Transverse colon (tissue), 4 donors: ENCODE data around the gene RTTN. TPM values are rescaled to one million over a fixed set of nuclear protein-coding genes. Genes with fewer than 3 reads are reported as not detected.
A peak's percentile ranks its signal among the peaks of the same experiment; 100 is the strongest.
"Not testable (repeated sequence)": the region's sequence is repeated elsewhere in the genome, so short reads cannot be mapped to it uniquely, and the experiment has no call there.

Experiments
- DNase-seq: peaks from one replicate; pipeline ENCODE4 v3.0.0-alpha.2; 2019
- H3K27ac ChIP-seq, 4 donors: fragments of 200-600 bp; sonication (generic); 2 replicates each; pipeline ENCODE4 v1.5.1; 2016 to 2018; ENCODE audit warnings: inconsistent platforms in 4 of 4
- H3K27me3 ChIP-seq: fragments of 200-600 bp; sonication (generic); 2 replicates; pipeline ENCODE4 v1.5.1; 2017; ENCODE audit warnings: inconsistent platforms
- H3K36me3 ChIP-seq, 4 donors: fragments of 200-600 bp; sonication (generic); 2 replicates each; pipeline ENCODE4 v1.5.1; 2017 to 2019; ENCODE audit warnings: inconsistent platforms in 4 of 4
- H3K4me1 ChIP-seq, 4 donors: fragments of 200-600 bp; sonication (generic); 2 replicates each; pipeline ENCODE4 v1.5.1; 2017 to 2020; ENCODE audit warnings: inconsistent platforms in 4 of 4
- H3K4me3 ChIP-seq, 4 donors: fragments of 200-600 bp; sonication (generic); 1 replicate in 1 of 4; 2 replicates in 3 of 4; pipeline versions ENCODE4 v1.5.1 to v1.6.1; 2017 to 2019; ENCODE audit warnings: inconsistent platforms in 4 of 4
- H3K9me3 ChIP-seq, 2 donors: fragments of 200-600 bp; sonication (generic); 2 replicates each; pipeline ENCODE4 v1.5.1; 2017 to 2019; ENCODE audit warnings: inconsistent platforms in 2 of 2
- CTCF ChIP-seq, 5 experiments: fragments of 200-600 bp in 3 of 5; fragments of 450-650 bp in 2 of 5; sonication (generic) in 3 of 5; IDR thresholded peaks; 1 replicate in 2 of 5; 2 replicates in 3 of 5; pipeline ENCODE4 v1.5.1; 2016 to 2017; ENCODE audit warnings: antibody characterized with exemption in 5 of 5, inconsistent platforms in 3 of 5, mild to moderate bottlenecking in 2 of 5, moderate library complexity in 1 of 5
- EP300 ChIP-seq: sonication (generic); formaldehyde crosslinking; IDR thresholded peaks from one replicate; pipeline ENCODE4 v1.6.1; 2017; ENCODE audit warnings: antibody characterized with exemption, low read depth
- POLR2A ChIP-seq: fragments of 450-650 bp; IDR thresholded peaks from one replicate; pipeline ENCODE4 v1.6.1; 2016; ENCODE audit warnings: antibody characterized with exemption, mild to moderate bottlenecking, moderate library complexity
- POLR2AphosphoS5 ChIP-seq, 3 donors: sonication (generic); formaldehyde crosslinking; IDR thresholded peaks; one replicate each; pipeline ENCODE4 v1.6.1; 2016; ENCODE audit warnings: antibody characterized with exemption in 3 of 3
- WGBS, 2 donors: methylation state at CpG; one replicate each; pipeline ENCODE4 v1.1.5; 2018; ENCODE audit warnings: low coverage in 1 of 2; 5-methylcytosine and 5-hydroxymethylcytosine counted together
- in situ Hi-C, 4 donors: fragments of 200-750 bp; cut with MboI; loops; one replicate each; pipeline versions ENCODE4 v1.15.0 to v1.15.1; 2017; ENCODE audit warnings: low sequenced_read_pairs in 3 of 4, low pct_ligation_motif_present in 1 of 4, low pct_unique_long_range_greater_than_20kb in 1 of 4
- intact Hi-C: fragments of 100-400 bp; cut with DNase I; formaldehyde crosslinking; loops from one replicate; pipeline ENCODE4 v1.15.1; 2023; ENCODE audit warnings: low total_unique reads
- total RNA-seq, 4 donors: library from RNA; depleted of rRNA; stranded (reverse); fragments of >200 nt; gene quantifications; one replicate each; pipeline ENCODE4 v1.1.0, GENCODE V29; 2016

The RTTN gene
- total RNA-seq, 4 donors from 2014 or later = 9.7 to 18.7 (median 13.1) TPM

GRCh38 chr18:70249118-70249517 is 43.6 kb upstream of the RTTN start:
- Histone ChIP-seq H3K4me1 (no peaks in the 10 kb centered on the region), H3K36me3 (no peaks in the 10 kb centered on the region), H3K9me3 (no peaks in the 10 kb centered on the region), H3K27me3 (no peaks in the 10 kb centered on the region), H3K27ac (no peak overlapping the region), H3K4me3 (no peak overlapping the region)
- DNase-seq = no peak
- in situ Hi-C loops = no loop called here
- WGBS, 2 donors = 80 to 89% methylated on average over 4 to 5 of the region's 5 CpGs
- TF ChIP-seq EP300 = no peak
- TF ChIP-seq POLR2A = no peak
- no peak for TF ChIP-seq POLR2AphosphoS5 (IDR thresholded peaks at IDR 0.05)
- no peak for TF ChIP-seq CTCF (IDR thresholded peaks at IDR 0.05)
- intact Hi-C loops = no loop called here

GRCh38 chr18:70246061-70246466 is 40.6 kb upstream of the RTTN start:
- no peak for TF ChIP-seq CTCF (IDR thresholded peaks at IDR 0.05)
- Histone ChIP-seq H3K27ac (peak overlapping the region in 1 of 4 donors; percentile 45), H3K4me1 (no peaks in the 10 kb centered on the region), H3K27me3 (no peaks in the 10 kb centered on the region), H3K36me3 (no peaks in the 10 kb centered on the region), H3K9me3 (no peaks in the 10 kb centered on the region), H3K4me3 (no peak overlapping the region)
- WGBS, 2 donors = 18 to 32% methylated on average over 3 to 4 of the region's 4 CpGs
- intact Hi-C loops = no loop called here
- no peak for DNase-seq
- in situ Hi-C loops = no loop called here

- in situ Hi-C loops (no loop called here), intact Hi-C loops (no loop called here)
- TF ChIP-seq POLR2AphosphoS5 (IDR thresholded peaks at IDR 0.05) = peak in 1 of 3 donors; percentile 39
- no peak for TF ChIP-seq POLR2A
- peak; percentile 81 for TF ChIP-seq EP300
- no peak for TF ChIP-seq CTCF (IDR thresholded peaks at IDR 0.05)
- Histone ChIP-seq H3K27me3 (no peaks in the 10 kb centered on the region), H3K27ac (peak overlapping the region in 1 of 4 donors; percentile 45), H3K4me1 (no peaks in the 10 kb centered on the region), H3K4me3 (peak overlapping the region in 1 of 4 donors; percentile 7), H3K36me3 (no peaks in the 10 kb centered on the region), H3K9me3 (no peaks in the 10 kb centered on the region)
- DNase-seq = peak; percentile 55
- 46 to 54% methylated on average over 13 of the region's 13 CpGs for WGBS, 2 donors
Observed at GRCh38 chr18:70243131-70243929, 37.8 kb upstream of the RTTN start.

GRCh38 chr18:70236921-70237320 is 31.4 kb upstream of the RTTN start:
- WGBS, 2 donors = 88% methylated on average over 7 of the region's 7 CpGs; no CpG with 5 or more reads in 1 of the 2 donors

GRCh38 chr18:70235478-70235877 is 30.0 kb upstream of the RTTN start:
- H3K27ac ChIP-seq = no peak overlapping the region
- no peak overlapping the region for H3K4me3 ChIP-seq
- 84 to 85% methylated on average over 3 to 4 of the region's 5 CpGs for WGBS, 2 donors
- no peaks in the 10 kb centered on the region for H3K4me1 ChIP-seq
- intact Hi-C loops (no loop called here), in situ Hi-C loops (no loop called here)
- H3K27me3 ChIP-seq = no peaks in the 10 kb centered on the region
- H3K36me3 ChIP-seq = no peaks in the 10 kb centered on the region
- no peaks in the 10 kb centered on the region for H3K9me3 ChIP-seq
- no peak for DNase-seq
- no peak for TF ChIP-seq CTCF (IDR thresholded peaks at IDR 0.05)
- no peak for TF ChIP-seq POLR2AphosphoS5 (IDR thresholded peaks at IDR 0.05)
- no peak for TF ChIP-seq POLR2A
- TF ChIP-seq EP300 = no peak

More at GRCh38 chr18:70236921-70237320, 31.4 kb upstream of the RTTN start:
- H3K36me3 ChIP-seq, H3K9me3 ChIP-seq, H3K27ac ChIP-seq, H3K27me3 ChIP-seq, intact Hi-C loops, H3K4me3 ChIP-seq, H3K4me1 ChIP-seq, DNase-seq, in situ Hi-C loops: not testable (repeated sequence)
